ENCODE data around the gene THOC2.
"Not testable (repeated sequence)": the region's sequence is repeated elsewhere in the genome, so short reads cannot be mapped to it uniquely, and the experiment has no call there.

Gene THOC2, protein sequence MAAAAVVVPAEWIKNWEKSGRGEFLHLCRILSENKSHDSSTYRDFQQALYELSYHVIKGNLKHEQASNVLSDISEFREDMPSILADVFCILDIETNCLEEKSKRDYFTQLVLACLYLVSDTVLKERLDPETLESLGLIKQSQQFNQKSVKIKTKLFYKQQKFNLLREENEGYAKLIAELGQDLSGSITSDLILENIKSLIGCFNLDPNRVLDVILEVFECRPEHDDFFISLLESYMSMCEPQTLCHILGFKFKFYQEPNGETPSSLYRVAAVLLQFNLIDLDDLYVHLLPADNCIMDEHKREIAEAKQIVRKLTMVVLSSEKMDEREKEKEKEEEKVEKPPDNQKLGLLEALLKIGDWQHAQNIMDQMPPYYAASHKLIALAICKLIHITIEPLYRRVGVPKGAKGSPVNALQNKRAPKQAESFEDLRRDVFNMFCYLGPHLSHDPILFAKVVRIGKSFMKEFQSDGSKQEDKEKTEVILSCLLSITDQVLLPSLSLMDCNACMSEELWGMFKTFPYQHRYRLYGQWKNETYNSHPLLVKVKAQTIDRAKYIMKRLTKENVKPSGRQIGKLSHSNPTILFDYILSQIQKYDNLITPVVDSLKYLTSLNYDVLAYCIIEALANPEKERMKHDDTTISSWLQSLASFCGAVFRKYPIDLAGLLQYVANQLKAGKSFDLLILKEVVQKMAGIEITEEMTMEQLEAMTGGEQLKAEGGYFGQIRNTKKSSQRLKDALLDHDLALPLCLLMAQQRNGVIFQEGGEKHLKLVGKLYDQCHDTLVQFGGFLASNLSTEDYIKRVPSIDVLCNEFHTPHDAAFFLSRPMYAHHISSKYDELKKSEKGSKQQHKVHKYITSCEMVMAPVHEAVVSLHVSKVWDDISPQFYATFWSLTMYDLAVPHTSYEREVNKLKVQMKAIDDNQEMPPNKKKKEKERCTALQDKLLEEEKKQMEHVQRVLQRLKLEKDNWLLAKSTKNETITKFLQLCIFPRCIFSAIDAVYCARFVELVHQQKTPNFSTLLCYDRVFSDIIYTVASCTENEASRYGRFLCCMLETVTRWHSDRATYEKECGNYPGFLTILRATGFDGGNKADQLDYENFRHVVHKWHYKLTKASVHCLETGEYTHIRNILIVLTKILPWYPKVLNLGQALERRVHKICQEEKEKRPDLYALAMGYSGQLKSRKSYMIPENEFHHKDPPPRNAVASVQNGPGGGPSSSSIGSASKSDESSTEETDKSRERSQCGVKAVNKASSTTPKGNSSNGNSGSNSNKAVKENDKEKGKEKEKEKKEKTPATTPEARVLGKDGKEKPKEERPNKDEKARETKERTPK (N-terminal part only)

GRCh38 chrX:123732670-123733363 lies at the start of gene THOC2:
Gene THOC2, minus strand, starts transcription at chrX:123733052. Its CDS starts 30 bp downstream, at chrX:123733022.
- no peaks in the 10 kb centered on the region for H3K9me3 ChIP-seq (ENCODE audit: insufficient read depth, low read length)
- no peaks in the 10 kb centered on the region for H3K4me1 ChIP-seq (ENCODE audit: insufficient read depth, insufficient read length)
- peak within 1 kb of the TSS; percentile 81 for H3K9ac ChIP-seq (ENCODE audit: insufficient read length, low read depth)
- H3K27me3 ChIP-seq (ENCODE audit: insufficient read depth, insufficient read length): no peaks in the 10 kb centered on the region
- peak; percentile 28 for DNase-seq (ENCODE audit: low read depth, low spot score)
- no peaks in the 10 kb centered on the region for H3K36me3 ChIP-seq (ENCODE audit: insufficient read depth, insufficient read length, low read length)
- peak within 1 kb of the TSS; percentile 63 for H3K4me3 ChIP-seq (ENCODE audit: insufficient read length, low read depth)
- no peak for TF ChIP-seq SUZ12 (IDR thresholded peaks at IDR 0.05; ENCODE audit: extremely low read depth, insufficient read depth, insufficient read length)
- TF ChIP-seq YY1 (IDR thresholded peaks at IDR 0.05; ENCODE audit: insufficient read depth, insufficient read length): peak; percentile 59
- TF ChIP-seq ZNF274 (IDR thresholded peaks at IDR 0.05; ENCODE audit: low read depth, low read length): no peak

DNA sequence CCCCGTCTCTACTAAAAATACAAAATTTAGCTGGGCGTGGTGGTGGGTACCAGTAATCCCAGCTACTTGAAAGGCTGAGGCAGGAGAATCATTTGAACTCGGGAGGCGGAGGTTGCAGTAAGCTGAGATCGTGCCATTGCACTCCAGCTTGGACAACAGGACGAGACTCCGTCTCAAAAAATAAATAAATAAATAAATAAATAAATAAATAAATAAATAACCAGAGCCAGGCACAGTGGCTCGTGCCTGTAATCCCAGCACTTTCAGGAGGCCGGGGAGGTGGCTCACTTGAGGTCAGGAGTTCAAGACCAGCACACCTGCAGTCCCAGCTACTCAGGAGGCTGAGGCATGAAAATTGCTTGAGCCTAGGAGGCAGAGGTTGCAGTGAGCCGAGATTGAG lies 48.9 kb upstream of the THOC2 start:
- not testable (repeated sequence) for DNase-seq (ENCODE audit: low read depth, low spot score); H3K4me1 ChIP-seq (ENCODE audit: insufficient read depth, insufficient read length); H3K36me3 ChIP-seq (ENCODE audit: insufficient read depth, insufficient read length, low read length); H3K27me3 ChIP-seq (ENCODE audit: insufficient read depth, insufficient read length); H3K9ac ChIP-seq (ENCODE audit: insufficient read length, low read depth); H3K9me3 ChIP-seq (ENCODE audit: insufficient read depth, low read length); H3K4me3 ChIP-seq (ENCODE audit: insufficient read length, low read depth)

DNA sequence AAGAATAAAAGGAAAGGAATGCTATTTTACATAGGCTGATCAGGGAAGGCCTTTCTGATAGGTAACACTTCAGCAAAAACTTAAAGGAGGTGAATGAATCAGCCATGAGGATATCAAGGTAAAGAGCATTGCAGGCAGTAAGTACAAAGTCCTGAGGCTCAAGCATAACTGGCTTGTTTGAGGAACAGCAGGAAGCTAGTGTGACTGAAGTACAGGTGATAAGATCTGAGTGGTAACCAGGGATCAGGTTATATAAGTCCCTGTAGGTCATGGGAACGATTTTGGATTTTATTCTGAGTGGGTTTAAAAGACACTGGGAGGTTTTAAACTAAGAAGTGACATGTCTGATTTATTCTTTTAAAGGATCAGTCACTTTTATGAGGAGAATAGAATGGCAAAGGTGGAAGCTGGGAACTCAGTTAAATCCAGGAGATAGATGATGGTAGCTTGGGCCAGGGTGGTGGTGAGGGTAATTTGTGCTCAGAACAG lies 47.1 kb upstream of the THOC2 start:
- H3K27me3 ChIP-seq (ENCODE audit: insufficient read depth, insufficient read length): no peaks in the 10 kb centered on the region
- TF ChIP-seq YY1 (IDR thresholded peaks at IDR 0.05; ENCODE audit: insufficient read depth, insufficient read length): no peak
- no peak for TF ChIP-seq SUZ12 (IDR thresholded peaks at IDR 0.05; ENCODE audit: extremely low read depth, insufficient read depth, insufficient read length)
- TF ChIP-seq ZNF274 (IDR thresholded peaks at IDR 0.05; ENCODE audit: low read depth, low read length): no peak
- no peaks in the 10 kb centered on the region for H3K4me1 ChIP-seq (ENCODE audit: insufficient read depth, insufficient read length)
- H3K9ac ChIP-seq (ENCODE audit: insufficient read length, low read depth): no peak overlapping the region
- no peaks in the 10 kb centered on the region for H3K36me3 ChIP-seq (ENCODE audit: insufficient read depth, insufficient read length, low read length)
- DNase-seq (ENCODE audit: low read depth, low spot score): no peak
- no peak overlapping the region for H3K4me3 ChIP-seq (ENCODE audit: insufficient read length, low read depth)
- H3K9me3 ChIP-seq (ENCODE audit: insufficient read depth, low read length): no peaks in the 10 kb centered on the region

GRCh38 chrX:123773258-123773988 lies 40.6 kb upstream of the THOC2 start:
- no peak for TF ChIP-seq ZNF274 (IDR thresholded peaks at IDR 0.05; ENCODE audit: low read depth, low read length)
- DNase-seq (ENCODE audit: low read depth, low spot score): no peak
- Histone ChIP-seq H3K27me3 (ENCODE audit: insufficient read depth, insufficient read length) (no peaks in the 10 kb centered on the region), H3K9ac (ENCODE audit: insufficient read length, low read depth) (no peak overlapping the region), H3K4me1 (ENCODE audit: insufficient read depth, insufficient read length) (no peaks in the 10 kb centered on the region), H3K9me3 (ENCODE audit: insufficient read depth, low read length) (no peaks in the 10 kb centered on the region), H3K4me3 (ENCODE audit: insufficient read length, low read depth) (no peak overlapping the region), H3K36me3 (ENCODE audit: insufficient read depth, insufficient read length, low read length) (no peaks in the 10 kb centered on the region)

DNA sequence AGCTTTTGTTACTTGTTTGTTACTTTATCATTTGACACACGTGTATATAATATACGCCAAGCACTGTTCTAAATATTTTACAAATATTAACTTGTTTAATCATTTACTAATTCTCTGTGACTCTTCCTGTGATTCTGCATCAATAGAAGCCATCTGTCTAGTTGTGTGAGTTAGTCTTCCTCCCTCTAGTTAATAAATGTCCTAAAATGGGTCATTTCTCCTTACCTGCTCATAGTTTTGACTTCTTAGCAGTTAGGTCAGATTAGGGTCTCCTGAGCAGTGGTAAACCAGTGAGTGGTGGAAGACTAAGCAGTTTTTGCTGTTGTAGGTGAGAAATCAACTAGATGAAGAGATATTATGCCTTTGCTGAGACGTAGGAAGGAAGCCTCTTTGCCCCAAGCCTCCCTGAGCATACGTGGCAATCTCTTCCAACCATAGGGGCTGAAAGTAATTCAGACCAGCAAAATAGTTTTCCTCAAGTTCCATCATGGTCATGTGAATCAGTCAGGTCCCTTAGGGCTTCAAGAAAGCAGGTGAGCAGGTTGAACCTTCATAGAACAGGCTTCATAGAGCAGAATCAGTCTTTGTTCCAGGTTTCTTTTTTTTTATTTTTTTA lies 38.7 kb upstream of the THOC2 start:
- Histone ChIP-seq H3K9ac (ENCODE audit: insufficient read length, low read depth) (no peak overlapping the region), H3K4me3 (ENCODE audit: insufficient read length, low read depth) (no peak overlapping the region), H3K27me3 (ENCODE audit: insufficient read depth, insufficient read length) (no peaks in the 10 kb centered on the region), H3K4me1 (ENCODE audit: insufficient read depth, insufficient read length) (no peaks in the 10 kb centered on the region), H3K36me3 (ENCODE audit: insufficient read depth, insufficient read length, low read length) (no peaks in the 10 kb centered on the region), H3K9me3 (ENCODE audit: insufficient read depth, low read length) (no peaks in the 10 kb centered on the region)
- TF ChIP-seq YY1 (IDR thresholded peaks at IDR 0.05; ENCODE audit: insufficient read depth, insufficient read length) (no peak), ZNF274 (IDR thresholded peaks at IDR 0.05; ENCODE audit: low read depth, low read length) (no peak), SUZ12 (IDR thresholded peaks at IDR 0.05; ENCODE audit: extremely low read depth, insufficient read depth, insufficient read length) (no peak)
- DNase-seq (ENCODE audit: low read depth, low spot score): no peak
